Muscle layer of colon (tissue), 2 donors: Measurements from ENCODE around the gene FMO1.

ENCODE experiments used
- H3K27ac ChIP-seq: one replicate; pipeline ENCODE4 v1.7.0; 2013; ENCODE audit warnings: low read depth, mild to moderate bottlenecking, low read length, moderate library complexity
- H3K27me3 ChIP-seq, 2 donors: one replicate each; pipeline ENCODE4 v1.7.0; 2013; ENCODE audit warnings: low read length in 2 of 2, mild to moderate bottlenecking in 2 of 2; ENCODE audit not compliant: insufficient read depth in 2 of 2, control insufficient read depth in 1 of 2
- H3K36me3 ChIP-seq: one replicate; pipeline ENCODE4 v1.7.0; 2013; ENCODE audit warnings: mild to moderate bottlenecking, low read length; ENCODE audit not compliant: insufficient read depth
- H3K4me1 ChIP-seq: one replicate; pipeline ENCODE4 v1.7.0; 2013; ENCODE audit warnings: mild to moderate bottlenecking, low read length; ENCODE audit not compliant: insufficient read depth
- H3K4me3 ChIP-seq, 2 donors: one replicate each; pipeline ENCODE4 v1.7.0; 2013; ENCODE audit warnings: low read length in 2 of 2, low read depth in 1 of 2, mild to moderate bottlenecking in 1 of 2, moderate library complexity in 1 of 2
- H3K9ac ChIP-seq: one replicate; pipeline ENCODE4 v1.7.0; 2013; ENCODE audit warnings: low read length
- H3K9me3 ChIP-seq: one replicate; pipeline ENCODE4 v1.7.0; 2013; ENCODE audit warnings: mild to moderate bottlenecking, low read length
- donor health status: abdominal sarcoma.
- donor health status: Adenocarcinoma of cecum.

The FMO1 gene

GRCh38 chr1:171245458-171246064 lies 2.7 kb upstream of the FMO1 start:
- Histone ChIP-seq H3K9ac (no peak overlapping the region), H3K4me1 (no peaks in the 10 kb centered on the region), H3K4me3 (no peak overlapping the region), H3K9me3 (no peaks in the 10 kb centered on the region), H3K27me3 (no peaks in the 10 kb centered on the region), H3K36me3 (no peaks in the 10 kb centered on the region), H3K27ac (no peak overlapping the region)

- H3K9ac ChIP-seq, result no peak overlapping the region
- H3K27ac ChIP-seq, result no peak overlapping the region
- H3K27me3 ChIP-seq, result peaks cover 0 to 15% of the 10 kb centered on the region in 2 donors
- H3K36me3 ChIP-seq, result no peaks in the 10 kb centered on the region
- H3K4me1 ChIP-seq, result no peaks in the 10 kb centered on the region
- no peak overlapping the region for H3K4me3 ChIP-seq
- H3K9me3 ChIP-seq, result no peaks in the 10 kb centered on the region
Observed at GRCh38 chr1:171247501-171247900, 793 bp upstream of the FMO1 start.

- Histone ChIP-seq H3K4me3 (no peak overlapping the region), H3K27me3 (peaks cover 0 to 22% of the 10 kb centered on the region in 2 donors)
Observed at GRCh38 chr1:171248841-171249240, 547 bp downstream of the FMO1 start.

GRCh38 chr1:171250263-171250662 lies 2.0 kb downstream of the FMO1 start:
- no peak overlapping the region for H3K9ac ChIP-seq
- no peaks in the 10 kb centered on the region for H3K4me1 ChIP-seq
- no peak overlapping the region for H3K4me3 ChIP-seq
- H3K9me3 ChIP-seq, result no peaks in the 10 kb centered on the region
- H3K36me3 ChIP-seq, result no peaks in the 10 kb centered on the region
- H3K27me3 ChIP-seq, result peaks cover 7 to 22% of the 10 kb centered on the region in 2 donors
- no peak overlapping the region for H3K27ac ChIP-seq

More at GRCh38 chr1:171248841-171249240, 547 bp downstream of the FMO1 start:
- Histone ChIP-seq H3K9ac (no peak overlapping the region), H3K36me3 (no peaks in the 10 kb centered on the region), H3K4me1 (no peaks in the 10 kb centered on the region), H3K9me3 (no peaks in the 10 kb centered on the region), H3K27ac (no peak overlapping the region)

- Histone ChIP-seq H3K36me3 (no peaks in the 10 kb centered on the region), H3K27me3 (peaks cover 8 to 22% of the 10 kb centered on the region in 2 donors), H3K9ac (no peak overlapping the region), H3K4me3 (peak overlapping the region; percentile 40 to 47), H3K4me1 (no peaks in the 10 kb centered on the region), H3K27ac (no peak overlapping the region), H3K9me3 (no peaks in the 10 kb centered on the region)
Observed at GRCh38 chr1:171251042-171251951, 3.0 kb downstream of the FMO1 start.

- Histone ChIP-seq H3K4me1 (no peaks in the 10 kb centered on the region), H3K36me3 (no peaks in the 10 kb centered on the region), H3K9ac (no peak overlapping the region), H3K27ac (no peak overlapping the region), H3K9me3 (no peaks in the 10 kb centered on the region), H3K27me3 (peaks cover 8 to 22% of the 10 kb centered on the region in 2 donors), H3K4me3 (peak overlapping the region in 1 of 2 donors; percentile 47)
Observed at GRCh38 chr1:171251952-171252300, 3.6 kb downstream of the FMO1 start.

GRCh38 chr1:171252482-171252881 lies 4.2 kb downstream of the FMO1 start:
- no peaks in the 10 kb centered on the region for H3K9me3 ChIP-seq
- no peaks in the 10 kb centered on the region for H3K36me3 ChIP-seq
- H3K9ac ChIP-seq, result no peak overlapping the region
- no peak overlapping the region for H3K27ac ChIP-seq
- H3K4me3 ChIP-seq, result no peak overlapping the region
- peaks cover 8 to 22% of the 10 kb centered on the region in 2 donors for H3K27me3 ChIP-seq
- no peaks in the 10 kb centered on the region for H3K4me1 ChIP-seq

- H3K4me1 ChIP-seq, result no peaks in the 10 kb centered on the region
- H3K9ac ChIP-seq, result no peak overlapping the region
- H3K27ac ChIP-seq, result no peak overlapping the region
- no peaks in the 10 kb centered on the region for H3K9me3 ChIP-seq
- no peak overlapping the region for H3K4me3 ChIP-seq
- H3K36me3 ChIP-seq, result no peaks in the 10 kb centered on the region
- peaks cover 8 to 22% of the 10 kb centered on the region in 2 donors for H3K27me3 ChIP-seq
Observed at GRCh38 chr1:171254859-171255258, 6.6 kb downstream of the FMO1 start.

GRCh38 chr1:171256940-171257606 lies 8.8 kb downstream of the FMO1 start:
- H3K4me3 ChIP-seq, result no peak overlapping the region
- H3K9me3 ChIP-seq, result no peaks in the 10 kb centered on the region
- H3K36me3 ChIP-seq, result no peaks in the 10 kb centered on the region
- H3K27me3 ChIP-seq, result peaks cover 8 to 11% of the 10 kb centered on the region in 2 donors
- no peak overlapping the region for H3K27ac ChIP-seq
- H3K9ac ChIP-seq, result no peak overlapping the region
- no peaks in the 10 kb centered on the region for H3K4me1 ChIP-seq

- Histone ChIP-seq H3K27me3 (peaks cover 6 to 8% of the 10 kb centered on the region in 2 donors), H3K4me3 (no peak overlapping the region)
Observed at GRCh38 chr1:171257607-171258076, 9.3 kb downstream of the FMO1 start.

GRCh38 chr1:171258429-171258828 lies 10.1 kb downstream of the FMO1 start:
- Histone ChIP-seq H3K9me3 (no peaks in the 10 kb centered on the region), H3K4me3 (no peak overlapping the region), H3K27ac (no peak overlapping the region), H3K27me3 (peaks cover 0 to 8% of the 10 kb centered on the region in 2 donors), H3K4me1 (no peaks in the 10 kb centered on the region), H3K36me3 (no peaks in the 10 kb centered on the region), H3K9ac (no peak overlapping the region)

More at GRCh38 chr1:171257607-171258076, 9.3 kb downstream of the FMO1 start:
- no peak overlapping the region for H3K9ac ChIP-seq
- H3K27ac ChIP-seq, result no peak overlapping the region
- H3K4me1 ChIP-seq, result no peaks in the 10 kb centered on the region
- H3K36me3 ChIP-seq, result no peaks in the 10 kb centered on the region
- H3K9me3 ChIP-seq, result no peaks in the 10 kb centered on the region
